GM12874 (cell line): ENCODE data around the gene PTPRG.

ENCODE experiments used
- CTCF ChIP-seq: IDR thresholded peaks from 2 replicates; pipeline ENCODE4 v1.5.1; 2011; ENCODE audit warnings: low read depth, mild to moderate bottlenecking, control low read depth, low read length, moderate library complexity; ENCODE audit not compliant: insufficient read depth

The PTPRG gene

GRCh38 chr3:62207197-62207596 lies 645.8 kb downstream of the PTPRG start:
- no peak for TF ChIP-seq CTCF

GRCh38 chr3:62208385-62208784 lies 647.0 kb downstream of the PTPRG start:
- TF ChIP-seq CTCF = no peak

GRCh38 chr3:62209101-62209500 lies 647.7 kb downstream of the PTPRG start:
- no peak for TF ChIP-seq CTCF

- no peak for TF ChIP-seq CTCF
These were observed 648.6 kb downstream of the PTPRG start for GRCh38 chr3:62210011-62210410.

GRCh38 chr3:62211675-62212429 lies 650.5 kb downstream of the PTPRG start:
- 0 out of 2 replicates have a peak, but pooled peaks have one; percentile 0 for TF ChIP-seq CTCF

GRCh38 chr3:62214850-62215249 lies 653.5 kb downstream of the PTPRG start:
- no peak for TF ChIP-seq CTCF

- TF ChIP-seq CTCF = no peak
These were observed 659.2 kb downstream of the PTPRG start for GRCh38 chr3:62220616-62221015.

GRCh38 chr3:62225051-62225450 lies 663.7 kb downstream of the PTPRG start:
- no peak for TF ChIP-seq CTCF
